Chondrocyte (in vitro differentiated cells): Measurements from ENCODE around the gene PPP1R3E. TPM values are rescaled to one million over a fixed set of nuclear protein-coding genes. Genes with fewer than 3 reads are reported as not detected.
A peak's percentile ranks its signal among the peaks of the same experiment; 100 is the strongest.

Experiments used
- DNase-seq: peaks from one replicate; pipeline ENCODE4 v3.0.0; 2021; ENCODE audit warnings: mixed read lengths, low spot score
- H3K27ac Mint-ChIP-seq: one replicate; pipeline ENCODE4 v1.8.0; 2021; ENCODE audit warnings: mild to moderate bottlenecking, moderate library complexity, mixed read lengths; ENCODE audit not compliant: unreplicated experiment
- H3K27me3 Mint-ChIP-seq: 2 replicates; pipeline ENCODE4 v1.8.0; 2021; ENCODE audit warnings: low read depth, mixed read lengths
- H3K36me3 Mint-ChIP-seq: 2 replicates; pipeline ENCODE4 v1.8.0; 2021; ENCODE audit warnings: low read depth, mixed read lengths
- H3K4me1 Mint-ChIP-seq: 2 replicates; pipeline ENCODE4 v1.8.0; 2021; ENCODE audit warnings: low read depth, mild to moderate bottlenecking, mixed read lengths
- H3K4me3 Mint-ChIP-seq: one replicate; pipeline ENCODE4 v1.8.0; 2021; ENCODE audit warnings: mild to moderate bottlenecking, moderate library complexity, mixed read lengths; ENCODE audit not compliant: unreplicated experiment
- H3K9me3 Mint-ChIP-seq: 2 replicates; pipeline ENCODE4 v1.8.0; 2021; ENCODE audit warnings: low read depth, mixed read lengths
- CTCF ChIP-seq: fragments of 200-600 bp; sonication (generic); IDR thresholded peaks from 2 replicates; pipeline ENCODE4 v1.5.0; 2021; ENCODE audit warnings: antibody characterized with exemption, mild to moderate bottlenecking, moderate library complexity
- total RNA-seq: library from RNA; stranded (reverse); gene quantifications from 3 replicates; pipeline ENCODE4 v1.2.1, GENCODE V29; 2021

Gene PPP1R3E
- total RNA-seq, 1 donor from 2014 or later: 11.2 TPM

GRCh38 chr14:23321572-23322547 is 19.2 kb upstream of the PPP1R3E start:
- no peak for TF ChIP-seq CTCF
- Mint-ChIP-seq H3K4me1 (peaks cover 32% of the 10 kb centered on the region), H3K27ac (peak overlapping the region; percentile 91), H3K9me3 (no peaks in the 10 kb centered on the region), H3K4me3 (peak overlapping the region; percentile 95), H3K36me3 (peaks cover 19% of the 10 kb centered on the region), H3K27me3 (no peaks in the 10 kb centered on the region)
- no peak for DNase-seq

- DNase-seq: peak; percentile 98
- Mint-ChIP-seq H3K27me3 (no peaks in the 10 kb centered on the region), H3K4me3 (peak within 1 kb of the TSS; percentile 95), H3K9me3 (no peaks in the 10 kb centered on the region), H3K27ac (peak within 1 kb of the TSS; percentile 97), H3K36me3 (peaks cover 19% of the 10 kb centered on the region), H3K4me1 (peaks cover 34% of the 10 kb centered on the region)
- no peak for TF ChIP-seq CTCF
Measured at GRCh38 chr14:23320584-23321571, 18.2 kb upstream of the PPP1R3E start, which contains the start of gene PABPN1. Gene PABPN1, plus strand, starts transcription at chr14:23321457. Its CDS starts 13 bp downstream, at chr14:23321470.

- TF ChIP-seq CTCF: no peak
- DNase-seq: no peak
- H3K27me3 Mint-ChIP-seq: no peaks in the 10 kb centered on the region
- peaks cover 18% of the 10 kb centered on the region for H3K36me3 Mint-ChIP-seq
- no peaks in the 10 kb centered on the region for H3K9me3 Mint-ChIP-seq
- H3K4me3 Mint-ChIP-seq: peak overlapping the region; percentile 67
- peaks cover 34% of the 10 kb centered on the region for H3K4me1 Mint-ChIP-seq
- peak overlapping the region; percentile 97 for H3K27ac Mint-ChIP-seq
Measured at GRCh38 chr14:23319746-23320583, 17.3 kb upstream of the PPP1R3E start.

GRCh38 chr14:23316300-23316699 is 13.6 kb upstream of the PPP1R3E start:
- TF ChIP-seq CTCF: no peak

More at GRCh38 chr14:23316300-23316699, 13.6 kb upstream of the PPP1R3E start:
- no peak for DNase-seq
- Mint-ChIP-seq H3K27ac (no peak overlapping the region), H3K9me3 (no peaks in the 10 kb centered on the region), H3K36me3 (peaks cover 11% of the 10 kb centered on the region), H3K4me1 (peaks cover 17% of the 10 kb centered on the region), H3K27me3 (no peaks in the 10 kb centered on the region), H3K4me3 (no peak overlapping the region)
